Esophagus muscularis mucosa (tissue), 4 donors: ENCODE measurements around the gene IL2RA. TPM values are rescaled to one million over a fixed set of nuclear protein-coding genes. Genes with fewer than 3 reads are reported as not detected.

ENCODE experiments used
- DNase-seq: peaks from one replicate; pipeline ENCODE4 v3.0.0-alpha.2; 2017; ENCODE audit errors: extremely low spot score
- H3K27ac ChIP-seq, 4 donors: fragments of 200-600 bp; sonication (generic); replicated peaks in 1 of 4; 1 replicate in 3 of 4; 2 replicates in 1 of 4; pipeline ENCODE4 v1.5.1; 2016 to 2019; ENCODE audit warnings: mild to moderate bottlenecking in 1 of 4
- H3K27me3 ChIP-seq, 4 donors: fragments of 200-600 bp; sonication (generic); one replicate each; pipeline versions ENCODE4 v1.5.1 to v1.6.0; 2016 to 2019
- H3K36me3 ChIP-seq, 4 donors: fragments of 200-600 bp; sonication (generic); one replicate each; pipeline ENCODE4 v1.5.1; 2016 to 2019
- H3K4me1 ChIP-seq, 4 donors: fragments of 200-600 bp; sonication (generic); one replicate each; pipeline ENCODE4 v1.5.1; 2016 to 2019
- H3K4me3 ChIP-seq, 4 donors: fragments of 200-600 bp; sonication (generic); 1 replicate in 2 of 4; 2 replicates in 2 of 4; pipeline ENCODE4 v1.5.1; 2016 to 2019; ENCODE audit warnings: mild to moderate bottlenecking in 4 of 4, moderate library complexity in 1 of 4
- H3K9me3 ChIP-seq, 4 donors: fragments of 200-600 bp; sonication (generic); 1 replicate in 3 of 4; 2 replicates in 1 of 4; pipeline ENCODE4 v1.5.1; 2016 to 2019
- CTCF ChIP-seq, 3 experiments: fragments of 200-600 bp in 2 of 3; fragments of 450-650 bp in 1 of 3; sonication (generic) in 2 of 3; IDR thresholded peaks; one replicate each; pipeline ENCODE4 v1.5.1; 2017 to 2019; ENCODE audit warnings: antibody characterized with exemption in 3 of 3, mild to moderate bottlenecking in 2 of 3, moderate library complexity in 1 of 3
- EP300 ChIP-seq: sonication (generic); formaldehyde crosslinking; IDR thresholded peaks from one replicate; pipeline ENCODE4 v1.6.1; 2017; ENCODE audit warnings: antibody characterized with exemption
- POLR2A ChIP-seq: fragments of 450-650 bp; IDR thresholded peaks from one replicate; pipeline ENCODE4 v1.6.1; 2017; ENCODE audit warnings: antibody characterized with exemption, moderate library complexity, mild to moderate bottlenecking, low read depth
- POLR2AphosphoS5 ChIP-seq, 2 donors: sonication (generic); formaldehyde crosslinking; IDR thresholded peaks; one replicate each; pipeline ENCODE4 v1.6.1; 2017; ENCODE audit warnings: antibody characterized with exemption in 2 of 2
- WGBS: methylation state at CpG from one replicate; pipeline ENCODE4 v1.1.5; 2018; 5-methylcytosine and 5-hydroxymethylcytosine counted together
- intact Hi-C: fragments of 100-400 bp; cut with DNase I; formaldehyde crosslinking; loops from one replicate; pipeline ENCODE4 v1.15.1; 2023
- total RNA-seq, 4 donors: library from RNA; depleted of rRNA; stranded (reverse); fragments of >200 nt; gene quantifications; one replicate each; pipeline versions ENCODE4 v1.1.0 to v1.2.1, GENCODE V29; 2016

IL2RA gene
- 10 to 100 TPM in 1 of 4 donors, 1 to 10 TPM in 1, under 1 TPM in 2; 0.39 to 17.4 (median 1.1) TPM for total RNA-seq

DNA sequence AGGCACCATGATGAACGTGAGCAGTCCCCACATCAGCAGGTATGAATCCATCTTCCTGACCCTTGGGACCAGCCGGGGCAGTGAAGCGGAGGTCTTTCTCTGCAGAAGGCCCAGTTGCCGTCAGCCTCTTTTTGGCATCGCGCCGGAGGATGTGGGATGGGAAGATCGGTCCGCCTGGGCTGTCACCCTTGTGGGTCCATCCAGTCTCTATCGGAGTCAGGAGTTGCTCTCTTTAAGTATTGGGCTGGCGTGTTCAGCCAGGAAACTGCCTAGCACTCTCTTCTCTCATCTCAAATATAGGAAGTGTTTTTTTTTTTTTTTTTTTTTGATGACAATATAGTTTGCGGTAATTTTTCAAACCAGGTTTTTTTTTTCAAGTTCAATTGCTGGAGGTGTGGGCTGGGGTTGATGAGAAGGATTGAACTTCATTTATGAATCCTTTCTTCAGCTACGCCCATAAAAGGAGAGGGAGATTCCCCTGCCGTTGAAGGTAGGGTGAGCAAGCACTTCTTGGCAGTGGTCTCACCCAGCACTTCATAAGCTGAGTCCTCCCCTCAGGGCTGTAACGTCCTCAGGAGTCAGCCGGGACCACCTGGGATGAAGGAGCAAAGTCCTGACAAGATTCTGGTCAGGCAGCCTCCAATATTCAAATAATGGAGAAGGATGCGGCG, at the start of gene IL2RA:
Gene IL2RA, minus strand, starts transcription at position 267 of the 671 bp plus-strand sequence. Its CDS starts 216 bp downstream, at position 51.
- H3K4me1 ChIP-seq = peaks cover 0 to 24% (median 4%) of the 10 kb centered on the region in 4 donors
- H3K9me3 ChIP-seq = no peaks in the 10 kb centered on the region
- intact Hi-C loops = no loop called here
- no peak for TF ChIP-seq POLR2AphosphoS5 (IDR thresholded peaks at IDR 0.05)
- no peak for TF ChIP-seq CTCF (IDR thresholded peaks at IDR 0.05)
- TF ChIP-seq EP300 = no peak
- no peak for TF ChIP-seq POLR2A
- no peak within 1 kb of the TSS for H3K27ac ChIP-seq
- 77% methylated on average over 18 of the region's 18 CpGs for WGBS
- H3K4me3 ChIP-seq = peak within 1 kb of the TSS in 2 of 4 donors; percentile 13 to 23
- no peaks in the 10 kb centered on the region for H3K36me3 ChIP-seq
- H3K27me3 ChIP-seq = peaks cover 0 to 4% (median 0%) of the 10 kb centered on the region in 4 donors
- no peak for DNase-seq

DNA sequence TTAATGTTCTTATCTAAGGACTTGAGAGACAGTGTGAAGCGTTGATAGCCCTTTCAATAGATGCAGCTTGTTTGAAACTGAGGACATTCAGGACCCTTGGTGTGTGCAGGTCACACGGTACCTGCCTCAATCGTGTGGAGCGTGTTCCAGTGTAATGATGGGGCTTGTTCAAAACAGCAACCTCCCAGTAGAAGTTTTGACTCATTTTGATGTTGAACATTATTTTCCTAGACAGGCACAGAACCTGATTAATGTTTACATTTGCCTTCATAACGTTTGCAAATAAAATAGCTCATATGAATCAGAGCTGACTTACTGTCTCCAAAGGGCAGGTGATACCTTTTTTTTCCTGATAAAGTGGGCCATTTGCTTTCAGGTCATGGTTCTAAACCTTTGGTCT, 48.0 kb upstream of the IL2RA start:
- intact Hi-C loops = no loop called here
- Histone ChIP-seq H3K27me3 (no peaks in the 10 kb centered on the region), H3K36me3 (peaks cover 49 to 98% (median 92%) of the 10 kb centered on the region in 4 donors), H3K4me1 (peaks cover 0 to 14% (median 10%) of the 10 kb centered on the region in 4 donors), H3K4me3 (no peak overlapping the region), H3K9me3 (no peaks in the 10 kb centered on the region), H3K27ac (no peak overlapping the region)
- TF ChIP-seq POLR2A = no peak
- no peak for TF ChIP-seq EP300
- no peak for TF ChIP-seq POLR2AphosphoS5 (IDR thresholded peaks at IDR 0.05)
- no peak for TF ChIP-seq CTCF (IDR thresholded peaks at IDR 0.05)
- no peak for DNase-seq
- 74% methylated on average over 5 of the region's 5 CpGs for WGBS

DNA sequence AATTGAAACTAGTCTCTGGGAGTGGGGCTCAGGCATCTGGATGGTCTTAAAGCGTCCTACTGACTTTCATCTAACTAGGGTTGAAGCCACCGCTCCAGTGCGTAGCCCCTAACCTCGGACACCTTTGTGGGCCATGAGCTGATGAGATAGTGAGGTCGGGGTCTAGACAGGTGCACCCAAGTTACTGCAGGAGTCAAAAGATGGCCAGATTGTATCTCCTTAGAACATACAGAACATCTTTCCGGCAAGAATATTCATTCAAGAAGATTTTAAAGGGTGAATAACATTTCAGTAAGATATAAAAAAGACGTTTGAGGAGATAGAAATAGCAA, 47.2 kb upstream of the IL2RA start:
- no peak for DNase-seq
- TF ChIP-seq POLR2AphosphoS5 (IDR thresholded peaks at IDR 0.05) (no peak), POLR2A (no peak), EP300 (no peak), CTCF (IDR thresholded peaks at IDR 0.05) (no peak)
- H3K9me3 ChIP-seq = no peaks in the 10 kb centered on the region
- no peak overlapping the region for H3K4me3 ChIP-seq
- intact Hi-C loops = loop anchor here (2.0 to 5.0 kb wide), 3 partner anchors 33 to 291 kb away; partner anchors contain the start of gene PFKFB3
- H3K4me1 ChIP-seq = peaks cover 0 to 7% (median 5%) of the 10 kb centered on the region in 4 donors
- WGBS = 82% methylated on average over 7 of the region's 7 CpGs
- H3K36me3 ChIP-seq = peaks cover 47 to 96% (median 90%) of the 10 kb centered on the region in 4 donors
- H3K27ac ChIP-seq = no peak overlapping the region
- no peaks in the 10 kb centered on the region for H3K27me3 ChIP-seq

DNA sequence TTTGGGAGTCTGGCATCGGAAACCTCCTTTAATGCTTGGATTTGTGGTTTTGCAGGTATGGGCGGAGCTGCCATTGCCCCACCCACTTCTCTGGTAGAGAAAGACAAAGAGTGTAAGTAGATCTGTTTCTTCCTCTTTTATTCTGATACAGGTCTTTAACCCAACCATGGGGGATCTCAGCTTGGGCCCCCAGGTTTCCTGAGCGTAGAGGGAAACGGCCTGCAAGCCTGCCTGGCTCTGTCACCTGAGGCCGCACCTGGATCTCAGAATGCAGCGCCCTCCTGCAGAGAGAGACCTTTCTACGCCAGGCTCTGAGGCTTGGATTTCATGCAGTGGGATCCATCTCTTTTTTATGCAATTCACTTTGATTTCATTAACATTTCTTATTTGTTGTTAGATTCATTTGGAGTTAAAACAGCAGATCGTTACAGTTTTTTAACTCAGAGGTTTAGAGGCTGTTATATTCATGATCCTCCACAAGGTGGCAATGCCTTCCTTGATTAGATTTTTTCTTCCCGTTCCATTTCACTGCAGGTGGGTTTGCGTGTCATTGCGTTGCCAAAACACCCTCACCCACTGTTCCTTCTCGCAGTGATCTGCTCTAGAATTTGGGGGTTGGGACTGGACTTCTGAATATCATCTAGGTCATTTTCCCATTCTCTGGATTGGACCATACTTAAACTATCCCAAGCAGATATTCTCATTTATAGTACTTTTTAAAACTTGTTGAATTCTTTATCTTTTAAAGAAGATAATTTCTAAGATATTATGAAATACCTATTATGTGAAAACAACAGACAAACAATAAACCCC, 46.7 kb upstream of the IL2RA start:
- Histone ChIP-seq H3K36me3 (peaks cover 44 to 91% (median 86%) of the 10 kb centered on the region in 4 donors), H3K27me3 (no peaks in the 10 kb centered on the region), H3K4me1 (peaks cover 0 to 7% (median 5%) of the 10 kb centered on the region in 4 donors), H3K4me3 (no peak overlapping the region), H3K27ac (no peak overlapping the region), H3K9me3 (no peaks in the 10 kb centered on the region)
- intact Hi-C loops = loop anchor here (2.0 to 5.0 kb wide), 3 partner anchors 33 to 292 kb away; partner anchors contain the start of gene PFKFB3
- WGBS = 42% methylated on average over 12 of the region's 12 CpGs
- no peak for DNase-seq
- peak; percentile 64 to 80 (median 74) for TF ChIP-seq CTCF (IDR thresholded peaks at IDR 0.05)
- no peak for TF ChIP-seq POLR2A
